GM23338 (cell line): ENCODE results near the gene ADCY3. TPM values are rescaled to one million over a fixed set of nuclear protein-coding genes. Genes with fewer than 3 reads are reported as not detected.

Experiments used
- ATAC-seq: fragments of 200-7000 bp; cut with Tn5 transposase; 3 replicates; pipeline ENCODE4 v1.9.1; 2020
- DNase-seq: peaks from one replicate; pipeline ENCODE4 v3.0.0-alpha.2; 2015; ENCODE audit warnings: low spot score
- H2AFZ ChIP-seq: fragments of 200-600 bp; sonication (generic); 2 replicates; pipeline ENCODE4 v1.8.0; 2016; ENCODE audit warnings: antibody characterized with exemption, mild to moderate bottlenecking, moderate library complexity
- H3F3A ChIP-seq: fragments of 200-600 bp; sonication (generic); replicated peaks from 2 replicates; pipeline ENCODE4 v1.8.0; 2017; ENCODE audit warnings: antibody characterized with exemption, mixed run types, low read depth
- H3K27ac ChIP-seq: fragments of 200-600 bp; sonication (generic); 2 replicates; pipeline ENCODE4 v1.6.1; 2016; ENCODE audit warnings: low read depth
- H3K27me3 ChIP-seq: fragments of 200-600 bp; sonication (generic); 2 replicates; pipeline ENCODE4 v1.8.0; 2016; ENCODE audit warnings: mild to moderate bottlenecking, mixed run types, moderate library complexity; ENCODE audit not compliant: insufficient read depth
- H3K36me3 ChIP-seq: fragments of 200-600 bp; sonication (generic); 2 replicates; pipeline ENCODE4 v1.8.0; 2016; ENCODE audit warnings: mild to moderate bottlenecking; ENCODE audit not compliant: insufficient read depth
- H3K4me1 ChIP-seq: fragments of 200-600 bp; sonication (generic); 2 replicates; pipeline ENCODE4 v1.8.0; 2016; ENCODE audit warnings: mild to moderate bottlenecking, moderate library complexity; ENCODE audit not compliant: insufficient read depth
- H3K4me2 ChIP-seq: fragments of 200-600 bp; sonication (generic); 2 replicates; pipeline ENCODE4 v1.7.1; 2017; ENCODE audit warnings: mixed run types
- H3K4me3 ChIP-seq: fragments of 200-600 bp; sonication (generic); 2 replicates; pipeline ENCODE4 v1.6.1; 2016; ENCODE audit warnings: mixed run types
- H3K79me2 ChIP-seq: fragments of 200-600 bp; sonication (generic); replicated peaks from 2 replicates; pipeline ENCODE4 v1.8.0; 2017; ENCODE audit warnings: mild to moderate bottlenecking; ENCODE audit not compliant: insufficient read depth
- H3K9me2 ChIP-seq: fragments of 200-600 bp; sonication (generic); 2 replicates; pipeline ENCODE4 v1.8.0; 2017; ENCODE audit not compliant: insufficient read depth
- H4K20me1 ChIP-seq: fragments of 200-600 bp; sonication (generic); replicated peaks from 2 replicates; pipeline ENCODE4 v1.8.0; 2017; ENCODE audit warnings: mild to moderate bottlenecking; ENCODE audit not compliant: insufficient read depth
- H3K27ac Mint-ChIP-seq: 2 replicates; pipeline ENCODE4 v1.8.0; 2020; ENCODE audit warnings: inconsistent platforms, mild to moderate bottlenecking, moderate library complexity, mixed read lengths
- H3K27me3 Mint-ChIP-seq: 3 replicates; pipeline ENCODE4 v1.8.0; 2022; ENCODE audit warnings: low read depth, mild to moderate bottlenecking, moderate library complexity, mixed read lengths, inconsistent platforms; ENCODE audit not compliant: insufficient read depth, poor library complexity
- H3K36me3 Mint-ChIP-seq: 3 replicates; pipeline ENCODE4 v1.8.0; 2021; ENCODE audit warnings: low read depth, mild to moderate bottlenecking, inconsistent platforms, moderate library complexity, mixed read lengths
- H3K4me1 Mint-ChIP-seq: 3 replicates; pipeline ENCODE4 v1.8.0; 2020; ENCODE audit warnings: mild to moderate bottlenecking, inconsistent platforms, mixed read lengths
- H3K4me3 Mint-ChIP-seq: 3 replicates; pipeline ENCODE4 v1.8.0; 2021; ENCODE audit warnings: moderate library complexity, mild to moderate bottlenecking, inconsistent platforms, mixed read lengths
- H3K9me3 Mint-ChIP-seq: 3 replicates; pipeline ENCODE4 v1.8.0; 2020; ENCODE audit warnings: moderate library complexity, mild to moderate bottlenecking, inconsistent platforms, mixed read lengths
- CREB1 ChIP-seq: fragments of 250-450 bp; sonication (Bioruptor Pico); IDR thresholded peaks from 2 replicates; pipeline ENCODE4 v1.5.0; 2020; ENCODE audit warnings: low read depth, mild to moderate bottlenecking, moderate library complexity
- CTCF ChIP-seq, 2 experiments: fragments of 200-600 bp in 1 of 2; sonication (generic) in 1 of 2; conservative IDR thresholded peaks; 2 replicates each; pipeline versions ENCODE4 v1.5.1 to v1.6.1; 2016 to 2017; ENCODE audit warnings: antibody characterized with exemption in 2 of 2, low read depth in 2 of 2, mild to moderate bottlenecking in 2 of 2, moderate library complexity in 1 of 2
- ETS1 ChIP-seq: IDR thresholded peaks from 2 replicates; pipeline ENCODE4 v1.6.1; 2016; ENCODE audit warnings: antibody characterized with exemption
- EZH2 ChIP-seq: fragments of 200-600 bp; sonication (generic); IDR thresholded peaks from one replicate; pipeline ENCODE4 v1.8.0; 2017; ENCODE audit warnings: antibody characterized with exemption, mild to moderate bottlenecking, low read depth; ENCODE audit not compliant: unreplicated experiment
- EZH2phosphoT487 ChIP-seq: fragments of 200-600 bp; sonication (generic); IDR thresholded peaks from one replicate; pipeline ENCODE4 v1.8.1; 2018; ENCODE audit warnings: antibody characterized with exemption; ENCODE audit not compliant: unreplicated experiment
- JUNB ChIP-seq: IDR thresholded peaks from one replicate; pipeline ENCODE4 v1.6.1; 2016; ENCODE audit warnings: antibody characterized with exemption; ENCODE audit not compliant: unreplicated experiment
- NANOG ChIP-seq: IDR thresholded peaks from 2 replicates; pipeline ENCODE4 v1.6.1; 2016; ENCODE audit warnings: antibody characterized with exemption, borderline replicate concordance
- POLR2AphosphoS5 ChIP-seq: IDR thresholded peaks from 2 replicates; pipeline ENCODE4 v1.6.1; 2016; ENCODE audit warnings: antibody characterized with exemption, low read depth
- REST ChIP-seq: IDR thresholded peaks from one replicate; pipeline ENCODE4 v1.6.1; 2018; ENCODE audit warnings: antibody characterized with exemption; ENCODE audit not compliant: unreplicated experiment
- STAT1 ChIP-seq: IDR thresholded peaks from one replicate; pipeline ENCODE4 v1.6.1; 2016; ENCODE audit warnings: antibody characterized with exemption; ENCODE audit not compliant: unreplicated experiment
- ZNF114 ChIP-seq: fragments of 250-450 bp; sonication (Bioruptor Pico); IDR thresholded peaks from 2 replicates; pipeline ENCODE4 v1.5.0; 2020; ENCODE audit warnings: mild to moderate bottlenecking, moderate library complexity
- ZNF331 ChIP-seq: fragments of 250-450 bp; sonication (Bioruptor Pico); IDR thresholded peaks from 2 replicates; pipeline ENCODE4 v1.5.0; 2020; ENCODE audit warnings: low read depth, mild to moderate bottlenecking, moderate library complexity
- ZNF462 ChIP-seq: fragments of 250-450 bp; sonication (Bioruptor Pico); IDR thresholded peaks from 2 replicates; pipeline ENCODE4 v1.5.0; 2020; ENCODE audit warnings: mild to moderate bottlenecking, moderate library complexity
- polyA plus RNA-seq: library from polyadenylated mRNA; unstranded; fragments of >200 nt; fragmentation: Nextera tagmentation; extraction: Ambion mirVana; gene quantifications from 2 replicates; pipeline ENCODE4 v1.2.1, GENCODE V29; 2016
- total RNA-seq: library from RNA; depleted of rRNA; stranded (reverse); fragments of >200 nt; shearing (Covaris generic); gene quantifications from 2 replicates; pipeline ENCODE4 v1.2.3, GENCODE V29; 2014

ADCY3 gene
- total and polyA plus RNA-seq, 2 experiments from 2014 or later = 9.7 to 32.4 TPM

DNA sequence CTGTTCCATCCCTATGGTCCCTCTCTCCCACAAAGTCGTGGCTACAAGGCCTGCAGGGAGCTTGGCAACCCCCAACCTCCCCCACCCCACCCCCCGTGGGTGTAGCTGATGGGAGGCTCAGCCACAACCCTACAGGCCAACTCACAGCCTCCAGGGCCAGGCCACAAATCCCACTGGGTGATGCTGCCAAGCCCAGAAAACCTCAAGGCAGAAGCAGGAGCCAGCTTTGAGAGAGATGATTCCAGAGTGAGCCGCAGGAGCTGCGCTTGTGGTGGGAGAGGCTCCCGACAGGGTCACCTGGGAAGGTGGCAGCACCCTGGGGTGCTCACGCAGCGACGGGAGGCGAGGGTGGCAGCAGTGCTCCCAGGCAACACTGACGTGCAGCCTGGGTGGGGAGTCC is 44.8 kb downstream of the ADCY3 start:
- H3K9me3 Mint-ChIP-seq = no peaks in the 10 kb centered on the region
- no peak overlapping the region for H2AFZ ChIP-seq
- H3K4me2 ChIP-seq = no peak overlapping the region
- TF ChIP-seq NANOG (no peak), ZNF114 (CRISPR knock-in tag) (no peak), CTCF (conservative IDR thresholded peaks at IDR 0.05; ENCODE audit: low read depth in 2 of 2) (no peak), EZH2 (no peak), CREB1 (CRISPR knock-in tag) (no peak), JUNB (no peak), EZH2phosphoT487 (no peak), STAT1 (no peak), REST (no peak), ETS1 (no peak), ZNF331 (no peak), ZNF462 (CRISPR knock-in tag) (no peak), POLR2AphosphoS5 (no peak)
- no peaks in the 10 kb centered on the region for H3K36me3 ChIP-seq
- H3K9me2 ChIP-seq = no peaks in the 10 kb centered on the region
- H3K79me2 ChIP-seq = no peaks in the 10 kb centered on the region
- no peaks in the 10 kb centered on the region for H3K27me3 ChIP-seq
- no peaks in the 10 kb centered on the region for H3K4me1 ChIP-seq
- no peak overlapping the region for H3K4me3 ChIP-seq
- no peak overlapping the region for H3K4me3 Mint-ChIP-seq
- H4K20me1 ChIP-seq = no peaks in the 10 kb centered on the region; the same call in 1 of the 2 replicates
- H3K4me1 Mint-ChIP-seq = peaks cover 18% of the 10 kb centered on the region
- H3K36me3 Mint-ChIP-seq = peaks cover 10% of the 10 kb centered on the region; the same call in 2 of the 3 replicates
- H3K27ac ChIP-seq = no peak overlapping the region
- H3F3A ChIP-seq = no peaks in the 10 kb centered on the region
- H3K27ac Mint-ChIP-seq = no peak overlapping the region
- ATAC-seq = no peak
- peaks cover 2% of the 10 kb centered on the region for H3K27me3 Mint-ChIP-seq
- DNase-seq = no peak
